Testis (tissue), 3 donors: Measurements from ENCODE around the gene TAS1R1. TPM values are rescaled to one million over a fixed set of nuclear protein-coding genes. Genes with fewer than 3 reads are reported as not detected.

Experiments used
- DNase-seq: peaks from one replicate; pipeline ENCODE4 v3.0.0-alpha.2; 2019
- H3K27ac ChIP-seq, 2 donors: fragments of 200-600 bp; sonication (generic); one replicate each; pipeline ENCODE4 v1.5.1; 2019
- H3K27me3 ChIP-seq: fragments of 200-600 bp; sonication (generic); one replicate; pipeline ENCODE4 v1.5.1; 2019
- H3K36me3 ChIP-seq: fragments of 200-600 bp; sonication (generic); one replicate; pipeline ENCODE4 v1.5.1; 2017; ENCODE audit warnings: low read depth; ENCODE audit errors: missing control alignments
- H3K4me1 ChIP-seq: fragments of 200-600 bp; sonication (generic); one replicate; pipeline ENCODE4 v1.5.1; 2019
- H3K4me3 ChIP-seq, 2 donors: fragments of 200-600 bp; sonication (generic); one replicate each; pipeline ENCODE4 v1.5.1; 2017 to 2019
- H3K9me3 ChIP-seq: fragments of 200-600 bp; sonication (generic); one replicate; pipeline ENCODE4 v1.5.1; 2017
- POLR2A ChIP-seq: fragments of 450-650 bp; IDR thresholded peaks from one replicate; pipeline ENCODE4 v1.6.1; 2017; ENCODE audit warnings: antibody characterized with exemption, mild to moderate bottlenecking, moderate library complexity
- WGBS, 2 donors: methylation state at CpG; one replicate each; pipeline ENCODE4 v1.1.5; 2018; 5-methylcytosine and 5-hydroxymethylcytosine counted together
- intact Hi-C: fragments of 100-400 bp; cut with DNase I; formaldehyde crosslinking; loops from one replicate; pipeline ENCODE4 v1.15.1; 2023; ENCODE audit warnings: low total_unique reads
- polyA plus RNA-seq: library from polyadenylated mRNA; stranded (reverse); fragments of 350-450 nt; fragmentation: Illumina TruSeq; extraction: RNeasy Lipid Tissue Mini Kit (QIAGEN cat#74804); gene quantifications from one replicate; pipeline ENCODE4 v1.2.3, GENCODE V29; 2014; ENCODE audit warnings: low read depth, low replicate concordance; ENCODE audit not compliant: insufficient read depth
- total RNA-seq, 2 donors: library from RNA; depleted of rRNA; stranded (reverse); fragments of >200 nt; gene quantifications; one replicate each; pipeline ENCODE4 v1.2.3, GENCODE V29; 2016
- TF ChIP-seq, protein P1 (sequence below), 3 experiments: fragments of 450-650 bp in 2 of 3; fragments of 200-600 bp in 1 of 3; sonication (generic) in 1 of 3; IDR thresholded peaks; one replicate each; pipeline ENCODE4 v1.5.1; 2016 to 2019; ENCODE audit warnings: antibody characterized with exemption in 3 of 3, mild to moderate bottlenecking in 2 of 3, moderate library complexity in 1 of 3

TAS1R1 gene
- total and polyA plus RNA-seq, 3 donors from 2014 or later = 5.1 to 5.6 (median 5.3) TPM

DNA sequence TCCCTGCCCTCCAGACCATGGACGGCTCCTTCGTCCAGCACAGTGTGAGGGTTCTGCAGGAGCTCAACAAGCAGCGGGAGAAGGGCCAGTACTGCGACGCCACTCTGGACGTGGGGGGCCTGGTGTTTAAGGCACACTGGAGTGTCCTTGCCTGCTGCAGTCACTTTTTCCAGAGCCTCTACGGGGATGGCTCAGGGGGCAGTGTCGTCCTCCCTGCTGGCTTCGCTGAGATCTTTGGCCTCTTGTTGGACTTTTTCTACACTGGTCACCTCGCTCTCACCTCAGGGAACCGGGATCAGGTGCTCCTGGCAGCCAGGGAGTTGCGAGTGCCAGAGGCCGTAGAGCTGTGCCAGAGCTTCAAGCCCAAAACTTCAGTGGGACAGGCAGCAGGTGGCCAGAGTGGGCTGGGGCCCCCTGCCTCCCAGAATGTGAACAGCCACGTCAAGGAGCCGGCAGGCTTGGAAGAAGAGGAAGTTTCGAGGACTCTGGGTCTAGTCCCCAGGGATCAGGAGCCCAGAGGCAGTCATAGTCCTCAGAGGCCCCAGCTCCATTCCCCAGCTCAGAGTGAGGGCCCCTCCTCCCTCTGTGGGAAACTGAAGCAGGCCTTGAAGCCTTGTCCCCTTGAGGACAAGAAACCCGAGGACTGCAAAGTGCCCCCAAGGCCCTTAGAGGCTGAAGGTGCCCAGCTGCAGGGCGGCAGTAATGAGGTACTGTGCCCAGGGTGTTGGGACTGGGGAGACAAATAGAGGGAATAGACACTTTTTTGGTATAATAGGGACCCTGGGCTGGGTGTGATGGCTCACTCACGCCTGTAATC is 25.7 kb downstream of the TAS1R1 start:
- H3K4me1 ChIP-seq = peaks cover 30% of the 10 kb centered on the region
- no peaks in the 10 kb centered on the region for H3K9me3 ChIP-seq
- peak overlapping the region; percentile 83 to 94 for H3K27ac ChIP-seq
- no peak for TF ChIP-seq POLR2A
- TF ChIP-seq, protein P1, sequence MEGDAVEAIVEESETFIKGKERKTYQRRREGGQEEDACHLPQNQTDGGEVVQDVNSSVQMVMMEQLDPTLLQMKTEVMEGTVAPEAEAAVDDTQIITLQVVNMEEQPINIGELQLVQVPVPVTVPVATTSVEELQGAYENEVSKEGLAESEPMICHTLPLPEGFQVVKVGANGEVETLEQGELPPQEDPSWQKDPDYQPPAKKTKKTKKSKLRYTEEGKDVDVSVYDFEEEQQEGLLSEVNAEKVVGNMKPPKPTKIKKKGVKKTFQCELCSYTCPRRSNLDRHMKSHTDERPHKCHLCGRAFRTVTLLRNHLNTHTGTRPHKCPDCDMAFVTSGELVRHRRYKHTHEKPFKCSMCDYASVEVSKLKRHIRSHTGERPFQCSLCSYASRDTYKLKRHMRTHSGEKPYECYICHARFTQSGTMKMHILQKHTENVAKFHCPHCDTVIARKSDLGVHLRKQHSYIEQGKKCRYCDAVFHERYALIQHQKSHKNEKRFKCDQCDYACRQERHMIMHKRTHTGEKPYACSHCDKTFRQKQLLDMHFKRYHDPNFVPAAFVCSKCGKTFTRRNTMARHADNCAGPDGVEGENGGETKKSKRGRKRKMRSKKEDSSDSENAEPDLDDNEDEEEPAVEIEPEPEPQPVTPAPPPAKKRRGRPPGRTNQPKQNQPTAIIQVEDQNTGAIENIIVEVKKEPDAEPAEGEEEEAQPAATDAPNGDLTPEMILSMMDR (IDR thresholded peaks at IDR 0.05) = no peak
- H3K27me3 ChIP-seq = no peaks in the 10 kb centered on the region
- WGBS, 2 donors = 27 to 30% methylated on average over 12 to 19 of the region's 19 CpGs
- intact Hi-C loops = loop anchor here (5.0 kb wide), 1 partner anchor 52 kb away; no protein-coding TSS in a partner anchor
- no peak for DNase-seq
- H3K4me3 ChIP-seq = peak overlapping the region; percentile 68 to 96
- H3K36me3 ChIP-seq = no peaks in the 10 kb centered on the region

DNA sequence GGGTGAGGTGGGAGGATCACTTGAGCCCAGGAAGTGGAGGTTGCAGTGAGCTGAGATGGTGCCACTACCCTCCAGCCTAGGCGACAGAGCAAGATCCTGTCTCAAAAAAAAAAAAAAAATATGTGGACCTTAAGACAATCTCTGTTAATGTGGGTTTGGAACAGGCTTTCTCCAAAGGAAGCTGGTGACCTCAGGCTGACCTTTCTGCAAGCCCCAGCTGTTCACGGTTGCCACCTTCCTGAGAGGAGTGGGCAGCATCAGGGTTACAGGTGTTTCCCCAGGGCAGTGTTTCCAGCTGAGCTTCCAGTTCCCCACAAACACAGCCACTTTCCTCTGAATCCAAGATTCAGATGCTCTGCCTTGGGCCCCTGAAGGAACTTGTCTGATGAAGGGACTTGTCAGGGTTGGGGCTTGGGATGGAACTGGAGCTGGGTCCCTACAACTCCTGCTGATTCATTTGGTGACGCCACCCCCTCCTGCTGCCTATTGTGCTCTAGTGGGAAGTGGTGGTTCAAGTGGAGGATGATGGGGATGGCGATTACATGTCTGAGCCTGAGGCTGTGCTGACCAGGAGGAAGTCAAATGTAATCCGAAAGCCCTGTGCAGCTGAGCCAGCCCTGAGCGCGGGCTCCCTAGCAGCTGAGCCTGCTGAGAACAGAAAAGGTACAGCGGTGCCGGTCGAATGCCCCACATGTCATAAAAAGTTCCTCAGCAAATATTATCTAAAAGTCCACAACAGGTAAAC is 26.6 kb downstream of the TAS1R1 start:
- no peaks in the 10 kb centered on the region for H3K27me3 ChIP-seq
- peaks cover 30% of the 10 kb centered on the region for H3K4me1 ChIP-seq
- no peak overlapping the region for H3K27ac ChIP-seq
- no peaks in the 10 kb centered on the region for H3K36me3 ChIP-seq
- no peak for DNase-seq
- TF ChIP-seq POLR2A = no peak
- TF ChIP-seq, protein P1 (IDR thresholded peaks at IDR 0.05) = no peak
- intact Hi-C loops = loop anchor here (5.0 kb wide), 1 partner anchor 51 kb away; no protein-coding TSS in a partner anchor
- no peak overlapping the region for H3K4me3 ChIP-seq
- 74 to 80% methylated on average over 10 of the region's 10 CpGs for WGBS, 2 donors
- no peaks in the 10 kb centered on the region for H3K9me3 ChIP-seq

DNA sequence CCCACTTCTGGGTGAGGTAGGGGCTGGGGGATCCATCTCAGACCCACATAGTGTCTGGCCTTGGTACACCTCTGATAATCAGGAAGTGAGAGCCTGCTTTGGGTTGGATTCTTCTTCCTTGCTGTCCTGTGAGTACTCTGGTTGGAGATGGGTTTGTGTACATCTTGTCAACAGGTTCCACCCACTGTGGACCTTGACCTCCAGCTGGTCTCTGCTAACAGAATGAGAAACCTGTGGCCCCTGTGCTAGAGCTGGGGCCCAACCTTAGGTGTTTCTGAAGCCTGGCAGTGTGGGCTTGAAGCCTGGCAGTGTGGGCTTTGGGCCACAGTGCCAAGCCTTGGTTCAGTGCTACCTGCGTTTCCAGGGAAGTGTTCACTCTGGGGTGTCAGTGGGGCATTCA is 27.3 kb downstream of the TAS1R1 start:
- Histone ChIP-seq H3K9me3 (no peaks in the 10 kb centered on the region), H3K27ac (no peak overlapping the region), H3K4me3 (no peak overlapping the region), H3K4me1 (peaks cover 31% of the 10 kb centered on the region), H3K36me3 (no peaks in the 10 kb centered on the region), H3K27me3 (no peaks in the 10 kb centered on the region)
- DNase-seq = no peak
- intact Hi-C loops = loop anchor here (5.0 kb wide), 1 partner anchor 50 kb away; no protein-coding TSS in a partner anchor
- WGBS, 2 donors = 90% methylated on average over 1 of the region's 1 CpG; no CpG with 5 or more reads in 1 of the 2 donors
- TF ChIP-seq POLR2A = no peak
- TF ChIP-seq, protein P1 (IDR thresholded peaks at IDR 0.05) = no peak

DNA sequence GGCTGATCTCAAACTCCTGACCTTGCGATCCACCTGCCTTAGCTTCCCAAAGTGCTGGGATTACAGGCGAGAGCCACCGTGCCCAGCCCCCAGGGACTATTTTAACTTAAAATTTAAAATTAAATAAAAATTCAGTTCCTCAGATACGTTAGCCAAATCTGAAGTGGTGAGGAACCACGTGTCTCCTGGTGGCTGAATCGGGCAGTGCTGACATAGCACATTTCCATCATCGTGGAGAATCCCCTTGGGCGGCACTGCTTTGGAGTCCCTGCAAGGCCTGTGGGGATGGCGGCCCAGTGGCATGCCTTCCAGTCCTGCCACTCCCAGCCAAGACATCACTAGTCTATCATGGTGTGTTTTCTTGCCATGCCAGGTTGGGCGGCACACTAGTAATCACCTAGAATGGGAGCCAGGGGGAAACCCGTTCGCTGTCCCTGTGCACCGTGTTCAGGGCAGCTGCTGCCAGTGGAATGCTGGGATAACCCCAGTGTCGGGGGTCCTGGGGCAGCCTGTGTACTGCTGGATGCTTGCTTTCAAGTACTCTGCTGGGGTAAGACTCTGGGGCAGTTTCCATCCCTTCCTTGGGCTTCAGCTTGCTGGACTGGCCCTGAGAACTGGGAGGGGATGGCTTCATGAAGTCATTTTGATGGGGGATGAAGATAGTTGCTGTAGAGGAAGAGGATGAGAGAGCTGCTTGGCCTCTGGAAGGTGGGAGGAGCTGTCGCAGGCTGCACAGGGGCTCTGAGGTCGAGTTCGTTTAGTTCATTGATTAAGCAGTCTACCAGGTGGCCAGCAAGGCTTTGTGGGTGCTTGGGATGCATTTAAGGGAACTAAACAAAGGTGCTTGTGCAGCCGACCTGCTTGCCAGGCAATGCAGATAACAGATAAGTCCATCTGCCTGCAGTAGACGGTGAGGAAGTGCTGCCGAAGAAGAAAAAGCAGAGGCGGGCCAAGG is 29.3 kb downstream of the TAS1R1 start:
- TF ChIP-seq POLR2A = no peak
- TF ChIP-seq, protein P1 (IDR thresholded peaks at IDR 0.05) = peak; percentile 12 to 28 (median 23)
- Histone ChIP-seq H3K27ac (no peak overlapping the region), H3K4me1 (peaks cover 24% of the 10 kb centered on the region), H3K36me3 (no peaks in the 10 kb centered on the region), H3K27me3 (no peaks in the 10 kb centered on the region), H3K4me3 (no peak overlapping the region), H3K9me3 (no peaks in the 10 kb centered on the region)
- intact Hi-C loops = loop anchor here (5.0 kb wide), 1 partner anchor 48 kb away; no protein-coding TSS in a partner anchor
- DNase-seq = no peak
- WGBS, 2 donors = 77 to 79% methylated on average over 20 to 21 of the region's 21 CpGs
